MM.1S (cell line): Measurements from ENCODE around the gene ANO2.

ENCODE experiments used
- CTCF ChIP-seq: fragments of 300-600 bp; sonication (generic); IDR thresholded peaks from 2 replicates; pipeline ENCODE4 v1.5.1; 2016; ENCODE audit warnings: antibody characterized with exemption, low read length, mixed read lengths
- EZH2phosphoT487 ChIP-seq: fragments of 300-600 bp; sonication (generic); IDR thresholded peaks from 2 replicates; pipeline ENCODE4 v1.6.1; 2018; ENCODE audit warnings: antibody characterized with exemption, low read length

GRCh38 chr12:5746917-5747316, 198.1 kb downstream of the ANO2 start:
- TF ChIP-seq CTCF (no peak), EZH2phosphoT487 (no peak)
